Choroid plexus epithelial cell (primary cell): ENCODE results near the gene MSLN.

Experiments
- DNase-seq: peaks from one replicate; pipeline ENCODE4 v3.0.0-alpha.2; 2010; ENCODE audit warnings: low read depth
- H3K4me3 ChIP-seq: 2 replicates; pipeline ENCODE4 v1.5.1; 2011; ENCODE audit warnings: low read depth, mild to moderate bottlenecking, control low read depth, low read length, moderate library complexity
- TF ChIP-seq, protein P1 (sequence below): conservative IDR thresholded peaks from 2 replicates; pipeline ENCODE4 v1.5.1; 2011; ENCODE audit warnings: low read depth, mild to moderate bottlenecking, control low read depth, inconsistent platforms, low read length, moderate library complexity

Gene MSLN

GRCh38 chr16:763369-764183 is 3.0 kb downstream of the MSLN start:
- no peak overlapping the region for H3K4me3 ChIP-seq
- no peak for DNase-seq
- TF ChIP-seq, protein P1, sequence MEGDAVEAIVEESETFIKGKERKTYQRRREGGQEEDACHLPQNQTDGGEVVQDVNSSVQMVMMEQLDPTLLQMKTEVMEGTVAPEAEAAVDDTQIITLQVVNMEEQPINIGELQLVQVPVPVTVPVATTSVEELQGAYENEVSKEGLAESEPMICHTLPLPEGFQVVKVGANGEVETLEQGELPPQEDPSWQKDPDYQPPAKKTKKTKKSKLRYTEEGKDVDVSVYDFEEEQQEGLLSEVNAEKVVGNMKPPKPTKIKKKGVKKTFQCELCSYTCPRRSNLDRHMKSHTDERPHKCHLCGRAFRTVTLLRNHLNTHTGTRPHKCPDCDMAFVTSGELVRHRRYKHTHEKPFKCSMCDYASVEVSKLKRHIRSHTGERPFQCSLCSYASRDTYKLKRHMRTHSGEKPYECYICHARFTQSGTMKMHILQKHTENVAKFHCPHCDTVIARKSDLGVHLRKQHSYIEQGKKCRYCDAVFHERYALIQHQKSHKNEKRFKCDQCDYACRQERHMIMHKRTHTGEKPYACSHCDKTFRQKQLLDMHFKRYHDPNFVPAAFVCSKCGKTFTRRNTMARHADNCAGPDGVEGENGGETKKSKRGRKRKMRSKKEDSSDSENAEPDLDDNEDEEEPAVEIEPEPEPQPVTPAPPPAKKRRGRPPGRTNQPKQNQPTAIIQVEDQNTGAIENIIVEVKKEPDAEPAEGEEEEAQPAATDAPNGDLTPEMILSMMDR = no peak

DNA sequence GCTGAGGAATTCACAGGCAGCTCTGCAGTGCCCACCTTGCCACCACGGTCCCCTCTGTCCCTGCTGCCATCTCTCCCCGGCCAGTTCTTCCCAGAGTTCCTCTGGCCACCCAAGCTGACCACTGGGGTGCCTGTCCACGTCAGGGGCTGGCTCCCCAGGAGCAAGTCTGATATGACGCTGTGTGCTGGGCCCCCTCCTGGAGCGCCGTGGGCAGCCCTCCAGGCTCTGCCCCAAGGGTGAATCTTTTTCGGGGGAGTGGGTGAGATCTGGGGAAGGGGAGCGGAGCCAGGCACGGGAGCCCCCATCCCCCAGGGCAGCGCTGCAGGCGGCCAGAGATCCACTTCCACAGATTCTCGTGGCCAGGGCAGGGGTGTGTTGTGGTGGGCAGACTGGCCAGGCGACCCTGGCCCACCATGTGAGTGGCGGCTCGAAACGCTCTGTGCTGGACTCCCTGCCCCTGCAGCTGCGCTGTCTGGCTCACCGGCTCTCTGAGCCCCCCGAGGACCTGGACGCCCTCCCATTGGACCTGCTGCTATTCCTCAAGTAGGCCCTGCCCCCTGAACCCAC is 3.7 kb downstream of the MSLN start:
- DNase-seq = no peak
- TF ChIP-seq, protein P1 = no peak
- no peak overlapping the region for H3K4me3 ChIP-seq

DNA sequence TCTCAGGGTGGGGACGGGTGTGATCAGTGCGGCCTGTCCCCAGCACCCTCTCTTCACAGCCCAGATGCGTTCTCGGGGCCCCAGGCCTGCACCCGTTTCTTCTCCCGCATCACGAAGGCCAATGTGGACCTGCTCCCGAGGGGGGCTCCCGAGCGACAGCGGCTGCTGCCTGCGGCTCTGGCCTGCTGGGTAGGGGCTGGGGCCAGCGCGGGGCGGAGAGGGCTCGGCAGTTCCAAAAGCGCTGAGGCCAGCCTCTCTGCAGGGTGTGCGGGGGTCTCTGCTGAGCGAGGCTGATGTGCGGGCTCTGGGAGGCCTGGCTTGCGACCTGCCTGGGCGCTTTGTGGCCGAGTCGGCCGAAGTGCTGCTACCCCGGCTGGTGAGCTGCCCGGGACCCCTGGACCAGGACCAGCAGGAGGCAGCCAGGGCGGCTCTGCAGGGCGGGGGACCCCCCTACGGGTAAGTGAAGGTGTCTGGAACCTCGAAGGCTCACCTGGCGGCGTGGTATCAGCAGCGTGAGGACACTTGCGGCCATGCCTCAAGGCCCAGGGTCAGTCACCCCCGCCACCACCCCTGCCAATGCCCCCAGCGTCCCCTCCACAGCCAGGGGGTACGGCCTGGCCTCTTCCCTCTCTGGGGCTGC is 4.4 kb downstream of the MSLN start:
- no peak for DNase-seq
- H3K4me3 ChIP-seq = no peak overlapping the region
- TF ChIP-seq, protein P1 = no peak

GRCh38 chr16:765488-765865 is 4.9 kb downstream of the MSLN start:
- TF ChIP-seq, protein P1 = no peak
- DNase-seq = no peak
- no peak overlapping the region for H3K4me3 ChIP-seq

- no peak overlapping the region for H3K4me3 ChIP-seq
- DNase-seq = no peak
- TF ChIP-seq, protein P1 = no peak
These were observed 5.7 kb downstream of the MSLN start for GRCh38 chr16:766008-766819.

DNA sequence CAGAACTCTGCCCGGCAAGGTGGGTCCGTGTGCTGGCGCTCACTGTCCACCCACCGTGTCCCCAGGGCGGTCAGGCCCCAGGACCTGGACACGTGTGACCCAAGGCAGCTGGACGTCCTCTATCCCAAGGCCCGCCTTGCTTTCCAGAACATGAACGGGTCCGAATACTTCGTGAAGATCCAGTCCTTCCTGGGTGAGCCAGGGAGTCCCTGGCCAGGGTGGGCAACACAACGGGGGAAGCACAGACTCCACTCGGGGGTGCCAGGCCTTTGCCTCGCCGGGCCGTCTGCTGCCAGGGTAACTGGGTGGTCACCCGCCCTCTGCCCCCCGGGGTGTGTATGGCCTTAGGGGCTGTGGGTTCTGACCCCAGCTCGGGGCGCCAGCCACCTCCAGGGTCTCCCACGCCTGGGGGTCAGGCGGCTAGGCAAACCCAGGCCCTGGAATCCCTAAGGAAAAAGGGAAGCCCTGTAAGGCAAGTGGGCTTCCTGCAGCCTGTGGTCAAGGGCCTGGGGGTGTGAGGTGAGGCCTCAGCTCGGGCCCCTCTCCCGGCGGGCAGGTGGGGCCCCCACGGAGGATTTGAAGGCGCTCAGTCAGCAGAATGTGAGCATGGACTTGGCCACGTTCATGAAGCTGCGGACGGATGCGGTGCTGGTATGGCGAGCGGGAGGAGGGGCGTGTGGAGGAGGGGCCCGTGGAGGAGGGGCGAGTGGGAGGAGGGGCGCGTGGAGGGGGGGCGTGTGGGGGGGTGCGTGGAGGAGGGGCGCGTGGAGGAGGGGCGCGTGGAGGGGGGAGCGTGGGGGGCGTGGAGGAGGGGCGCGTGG is 6.5 kb downstream of the MSLN start:
- TF ChIP-seq, protein P1 = no peak
- no peak overlapping the region for H3K4me3 ChIP-seq
- no peak for DNase-seq
